SK-N-SH treated with all-trans-retinoic acid at 6 μM for 48 hours (cell line): Measurements from ENCODE around the gene GRAMD2A.

Experiments
- CSDC2 ChIP-seq: fragments of 250-450 bp; sonication (Bioruptor Pico); IDR thresholded peaks from 2 replicates; pipeline ENCODE4 v1.5.0; 2020; ENCODE audit warnings: mild to moderate bottlenecking, moderate library complexity
- GLIS3 ChIP-seq: fragments of 250-450 bp; sonication (Bioruptor Pico); IDR thresholded peaks from 2 replicates; pipeline ENCODE4 v1.5.0; 2020; ENCODE audit warnings: mild to moderate bottlenecking, moderate library complexity
- PPARA ChIP-seq: fragments of 250-450 bp; sonication (Bioruptor Pico); IDR thresholded peaks from 2 replicates; pipeline ENCODE4 v1.5.0; 2020; ENCODE audit warnings: mild to moderate bottlenecking, borderline replicate concordance
- SNAI2 ChIP-seq: fragments of 250-450 bp; sonication (Bioruptor Pico); IDR thresholded peaks from 2 replicates; pipeline ENCODE4 v1.5.0; 2020; ENCODE audit warnings: mild to moderate bottlenecking, moderate library complexity
- ZC3H10 ChIP-seq: fragments of 250-450 bp; sonication (Bioruptor Pico); IDR thresholded peaks from 2 replicates; pipeline ENCODE4 v1.5.1; 2021; ENCODE audit warnings: mild to moderate bottlenecking, moderate library complexity
- ZFP3 ChIP-seq: fragments of 250-450 bp; sonication (Bioruptor Pico); IDR thresholded peaks from 2 replicates; pipeline ENCODE4 v1.5.0; 2020; ENCODE audit warnings: mild to moderate bottlenecking, moderate library complexity
- ZNF8 ChIP-seq: fragments of 450-650 bp; formaldehyde crosslinking; IDR thresholded peaks from 2 replicates; pipeline ENCODE4 v1.5.0; 2020; ENCODE audit warnings: mild to moderate bottlenecking, moderate library complexity
- TF ChIP-seq, protein P1 (sequence below): fragments of 250-450 bp; sonication (Bioruptor Pico); IDR thresholded peaks from 2 replicates; pipeline ENCODE4 v1.8.0; 2020; ENCODE audit warnings: mild to moderate bottlenecking, moderate library complexity, borderline replicate concordance
- TF ChIP-seq, protein P2 (sequence below): fragments of 250-450 bp; sonication (Bioruptor Pico); IDR thresholded peaks from 2 replicates; pipeline ENCODE4 v1.8.0; 2021; ENCODE audit warnings: low read depth, mild to moderate bottlenecking, moderate library complexity, borderline replicate concordance

DNA sequence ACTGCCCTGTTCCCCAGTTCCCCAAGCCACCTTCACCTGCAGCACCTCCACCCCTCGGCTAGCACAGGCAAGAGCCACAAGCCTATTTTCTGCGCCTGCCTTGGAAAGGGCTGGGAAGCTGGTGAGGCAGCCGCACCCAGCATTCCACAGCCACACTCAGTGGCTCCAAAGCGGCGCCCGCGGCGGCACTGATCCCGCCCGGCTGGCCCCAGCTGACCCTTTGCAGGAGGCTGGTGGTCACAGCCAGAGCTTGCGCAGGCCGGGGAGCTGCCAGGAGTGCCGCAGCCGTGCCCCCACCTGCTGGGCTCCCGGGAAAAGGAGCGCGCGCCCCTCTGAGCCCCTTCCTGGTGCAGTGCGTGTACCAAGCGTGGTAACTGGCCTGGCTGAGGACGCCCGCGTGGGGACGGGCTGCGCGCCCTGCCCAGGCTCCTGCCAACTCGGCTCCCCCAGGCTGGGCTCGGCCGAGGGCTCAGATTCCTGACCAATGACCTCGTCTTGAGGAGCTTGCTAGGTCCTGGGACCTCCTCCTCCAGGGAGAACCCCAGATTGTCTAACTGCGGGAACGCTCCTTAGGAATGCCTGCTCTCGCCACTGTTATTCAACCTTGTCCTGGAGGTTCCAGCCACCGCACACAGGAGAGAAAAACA is 13.3 kb downstream of the GRAMD2A start:
- no peak for TF ChIP-seq PPARA (CRISPR knock-in tag)
- no peak for TF ChIP-seq ZFP3 (CRISPR knock-in tag)
- TF ChIP-seq CSDC2 (CRISPR knock-in tag), result no peak
- TF ChIP-seq ZC3H10 (CRISPR knock-in tag), result no peak
- TF ChIP-seq, protein P1, sequence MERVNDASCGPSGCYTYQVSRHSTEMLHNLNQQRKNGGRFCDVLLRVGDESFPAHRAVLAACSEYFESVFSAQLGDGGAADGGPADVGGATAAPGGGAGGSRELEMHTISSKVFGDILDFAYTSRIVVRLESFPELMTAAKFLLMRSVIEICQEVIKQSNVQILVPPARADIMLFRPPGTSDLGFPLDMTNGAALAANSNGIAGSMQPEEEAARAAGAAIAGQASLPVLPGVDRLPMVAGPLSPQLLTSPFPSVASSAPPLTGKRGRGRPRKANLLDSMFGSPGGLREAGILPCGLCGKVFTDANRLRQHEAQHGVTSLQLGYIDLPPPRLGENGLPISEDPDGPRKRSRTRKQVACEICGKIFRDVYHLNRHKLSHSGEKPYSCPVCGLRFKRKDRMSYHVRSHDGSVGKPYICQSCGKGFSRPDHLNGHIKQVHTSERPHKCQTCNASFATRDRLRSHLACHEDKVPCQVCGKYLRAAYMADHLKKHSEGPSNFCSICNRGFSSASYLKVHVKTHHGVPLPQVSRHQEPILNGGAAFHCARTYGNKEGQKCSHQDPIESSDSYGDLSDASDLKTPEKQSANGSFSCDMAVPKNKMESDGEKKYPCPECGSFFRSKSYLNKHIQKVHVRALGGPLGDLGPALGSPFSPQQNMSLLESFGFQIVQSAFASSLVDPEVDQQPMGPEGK (CRISPR knock-in tag), result no peak
- TF ChIP-seq ZNF8, result no peak
- no peak for TF ChIP-seq SNAI2 (CRISPR knock-in tag)
- TF ChIP-seq, protein P2, sequence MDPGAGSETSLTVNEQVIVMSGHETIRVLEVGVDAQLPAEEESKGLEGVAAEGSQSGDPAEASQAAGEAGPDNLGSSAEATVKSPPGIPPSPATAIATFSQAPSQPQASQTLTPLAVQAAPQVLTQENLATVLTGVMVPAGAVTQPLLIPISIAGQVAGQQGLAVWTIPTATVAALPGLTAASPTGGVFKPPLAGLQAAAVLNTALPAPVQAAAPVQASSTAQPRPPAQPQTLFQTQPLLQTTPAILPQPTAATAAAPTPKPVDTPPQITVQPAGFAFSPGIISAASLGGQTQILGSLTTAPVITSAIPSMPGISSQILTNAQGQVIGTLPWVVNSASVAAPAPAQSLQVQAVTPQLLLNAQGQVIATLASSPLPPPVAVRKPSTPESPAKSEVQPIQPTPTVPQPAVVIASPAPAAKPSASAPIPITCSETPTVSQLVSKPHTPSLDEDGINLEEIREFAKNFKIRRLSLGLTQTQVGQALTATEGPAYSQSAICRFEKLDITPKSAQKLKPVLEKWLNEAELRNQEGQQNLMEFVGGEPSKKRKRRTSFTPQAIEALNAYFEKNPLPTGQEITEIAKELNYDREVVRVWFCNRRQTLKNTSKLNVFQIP, result no peak
- TF ChIP-seq GLIS3 (CRISPR knock-in tag), result no peak
